ENCODE measurements around the gene SLC22A25.
"Not testable (repeated sequence)": the region's sequence is repeated elsewhere in the genome, so short reads cannot be mapped to it uniquely, and the experiment has no call there.

SLC22A25 gene

GRCh38 chr11:63248966-63249365, 5.6 kb upstream of the SLC22A25 start:
- Histone ChIP-seq H3K36me3 (ENCODE audit: control insufficient read depth in 2 of 2, insufficient read depth in 2 of 2, low read length in 2 of 2) (no peaks in the 10 kb centered on the region), H3K27ac (ENCODE audit: low read length) (no peak overlapping the region), H3K4me1 (ENCODE audit: control insufficient read depth, insufficient read depth, low read length) (no peaks in the 10 kb centered on the region), H3K9me3 (ENCODE audit: control insufficient read depth in 2 of 2, low read length in 2 of 2) (no peaks in the 10 kb centered on the region), H3K4me3 (ENCODE audit: low read length in 2 of 2) (no peak overlapping the region), H3K9ac (ENCODE audit: low read length in 2 of 2) (no peak overlapping the region), H3K27me3 (ENCODE audit: control insufficient read depth in 1 of 2, insufficient read depth in 2 of 2, low read length in 2 of 2) (no peaks in the 10 kb centered on the region)

DNA sequence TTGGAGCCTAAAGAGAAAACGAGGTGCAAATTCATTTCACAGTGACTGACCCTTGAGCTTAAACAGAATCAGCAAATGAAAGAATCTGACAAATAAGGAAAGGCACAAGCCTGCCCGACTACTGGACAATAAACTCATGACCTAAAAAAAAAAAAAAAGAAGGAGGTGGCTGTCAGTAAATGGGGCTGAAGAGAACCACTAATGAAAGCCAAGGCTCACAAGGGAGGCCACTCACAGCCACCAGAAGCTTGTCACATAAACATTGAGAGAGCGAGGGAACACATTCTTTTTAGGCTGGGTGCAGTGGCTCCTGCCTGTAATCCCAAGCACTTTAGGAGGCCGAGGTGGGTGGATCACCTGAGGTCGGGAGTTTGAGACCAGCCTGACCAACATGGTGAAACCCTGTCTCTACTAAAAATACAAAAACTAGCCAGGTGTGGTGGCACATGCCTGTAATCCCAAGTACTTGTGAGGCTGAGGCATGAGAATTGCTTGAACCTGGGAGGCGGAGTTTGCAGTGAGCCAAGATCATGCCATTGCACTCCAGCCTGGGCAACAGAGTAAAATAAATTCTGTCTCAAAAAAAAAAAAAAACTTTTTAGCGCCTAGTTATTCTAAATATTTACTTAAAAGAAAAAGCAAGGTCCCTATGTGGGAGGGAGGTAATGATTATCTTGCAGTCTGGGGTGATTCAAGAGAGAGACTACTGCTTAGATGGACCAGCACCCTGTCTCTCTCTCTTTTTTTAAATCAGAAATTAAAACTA, 4.0 kb upstream of the SLC22A25 start:
- not testable (repeated sequence) for H3K9ac ChIP-seq (ENCODE audit: low read length in 2 of 2); H3K4me1 ChIP-seq (ENCODE audit: control insufficient read depth, insufficient read depth, low read length); H3K27ac ChIP-seq (ENCODE audit: low read length); H3K27me3 ChIP-seq (ENCODE audit: control insufficient read depth in 1 of 2, insufficient read depth in 2 of 2, low read length in 2 of 2); H3K4me3 ChIP-seq (ENCODE audit: low read length in 2 of 2); H3K9me3 ChIP-seq (ENCODE audit: control insufficient read depth in 2 of 2, low read length in 2 of 2); H3K36me3 ChIP-seq (ENCODE audit: control insufficient read depth in 2 of 2, insufficient read depth in 2 of 2, low read length in 2 of 2)

GRCh38 chr11:63246045-63246444, 2.6 kb upstream of the SLC22A25 start:
- Histone ChIP-seq H3K4me1 (ENCODE audit: control insufficient read depth, insufficient read depth, low read length) (no peaks in the 10 kb centered on the region), H3K27me3 (ENCODE audit: control insufficient read depth in 1 of 2, insufficient read depth in 2 of 2, low read length in 2 of 2) (no peaks in the 10 kb centered on the region), H3K9me3 (ENCODE audit: control insufficient read depth in 2 of 2, low read length in 2 of 2) (no peaks in the 10 kb centered on the region), H3K27ac (ENCODE audit: low read length) (no peak overlapping the region), H3K9ac (ENCODE audit: low read length in 2 of 2) (no peak overlapping the region), H3K4me3 (ENCODE audit: low read length in 2 of 2) (no peak overlapping the region), H3K36me3 (ENCODE audit: control insufficient read depth in 2 of 2, insufficient read depth in 2 of 2, low read length in 2 of 2) (no peaks in the 10 kb centered on the region)

- Histone ChIP-seq H3K9ac (ENCODE audit: low read length in 2 of 2) (no peak overlapping the region), H3K9me3 (ENCODE audit: control insufficient read depth in 2 of 2, low read length in 2 of 2) (no peaks in the 10 kb centered on the region), H3K27me3 (ENCODE audit: control insufficient read depth in 1 of 2, insufficient read depth in 2 of 2, low read length in 2 of 2) (no peaks in the 10 kb centered on the region), H3K4me3 (ENCODE audit: low read length in 2 of 2) (no peak overlapping the region), H3K27ac (ENCODE audit: low read length) (no peak overlapping the region), H3K36me3 (ENCODE audit: control insufficient read depth in 2 of 2, insufficient read depth in 2 of 2, low read length in 2 of 2) (no peaks in the 10 kb centered on the region), H3K4me1 (ENCODE audit: control insufficient read depth, insufficient read depth, low read length) (no peaks in the 10 kb centered on the region)
Observed at GRCh38 chr11:63244862-63245261, 1.5 kb upstream of the SLC22A25 start.

- no peaks in the 10 kb centered on the region for H3K36me3 ChIP-seq (ENCODE audit: control insufficient read depth in 2 of 2, insufficient read depth in 2 of 2, low read length in 2 of 2)
- no peak overlapping the region for H3K9ac ChIP-seq (ENCODE audit: low read length in 2 of 2)
- H3K4me1 ChIP-seq (ENCODE audit: control insufficient read depth, insufficient read depth, low read length): no peaks in the 10 kb centered on the region
- H3K27ac ChIP-seq (ENCODE audit: low read length): no peak overlapping the region
- no peak overlapping the region for H3K4me3 ChIP-seq (ENCODE audit: low read length in 2 of 2)
- H3K27me3 ChIP-seq (ENCODE audit: control insufficient read depth in 1 of 2, insufficient read depth in 2 of 2, low read length in 2 of 2): no peaks in the 10 kb centered on the region
- H3K9me3 ChIP-seq (ENCODE audit: control insufficient read depth in 2 of 2, low read length in 2 of 2): peaks cover 0 to 7% of the 10 kb centered on the region in 2 donors
Observed at GRCh38 chr11:63242089-63242781, 1.2 kb downstream of the SLC22A25 start.

DNA sequence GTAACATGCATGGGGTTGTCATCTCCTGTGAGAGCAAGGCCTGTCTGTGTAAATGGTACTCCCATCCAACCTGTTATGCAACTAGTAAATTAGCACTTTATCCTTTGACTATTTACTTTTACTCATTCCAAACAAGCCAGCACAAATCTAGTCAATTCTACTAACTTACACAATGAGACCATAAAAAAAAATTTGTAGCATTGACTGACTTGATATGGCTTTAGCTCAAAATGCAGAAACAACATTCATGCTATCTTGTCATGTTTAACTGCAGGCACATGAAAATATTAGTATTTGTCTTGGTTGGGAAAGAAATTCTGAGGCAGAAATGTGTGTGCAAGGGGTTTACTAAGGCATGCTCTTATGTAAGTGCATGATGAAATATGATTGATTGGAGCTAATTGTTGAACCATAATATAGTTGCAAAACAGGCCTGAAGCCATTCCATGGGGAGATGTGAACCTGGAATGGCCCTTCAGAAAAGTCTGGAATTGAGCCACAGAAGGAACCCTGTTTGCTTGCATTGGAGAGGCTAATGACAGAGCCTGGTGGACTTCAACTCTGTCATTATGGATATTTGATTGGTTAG, 2.5 kb downstream of the SLC22A25 start:
- Histone ChIP-seq H3K4me1 (ENCODE audit: control insufficient read depth, insufficient read depth, low read length) (no peaks in the 10 kb centered on the region), H3K9ac (ENCODE audit: low read length in 2 of 2) (no peak overlapping the region), H3K36me3 (ENCODE audit: control insufficient read depth in 2 of 2, insufficient read depth in 2 of 2, low read length in 2 of 2) (no peaks in the 10 kb centered on the region), H3K4me3 (ENCODE audit: low read length in 2 of 2) (no peak overlapping the region), H3K27ac (ENCODE audit: low read length) (no peak overlapping the region), H3K27me3 (ENCODE audit: control insufficient read depth in 1 of 2, insufficient read depth in 2 of 2, low read length in 2 of 2) (no peaks in the 10 kb centered on the region), H3K9me3 (ENCODE audit: control insufficient read depth in 2 of 2, low read length in 2 of 2) (peaks cover 0 to 7% of the 10 kb centered on the region in 2 donors)

DNA sequence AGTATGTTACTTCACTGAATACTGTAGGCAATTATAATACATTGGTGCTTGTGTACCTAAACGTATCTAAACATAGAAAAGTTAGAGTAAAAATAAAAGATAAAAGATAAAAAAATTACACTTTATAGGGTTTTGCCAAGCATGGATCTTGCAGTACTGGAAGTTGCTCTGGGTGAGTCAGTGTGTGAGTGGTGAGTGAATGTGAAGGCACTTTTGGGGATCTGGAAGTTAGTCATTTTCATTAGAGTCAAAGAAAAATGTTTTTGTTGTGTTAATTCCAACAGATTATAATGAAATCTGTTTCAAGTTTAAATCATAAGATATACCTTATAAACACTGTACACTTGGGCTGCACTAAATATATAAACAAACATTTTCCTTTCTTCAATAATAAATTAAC, 3.3 kb downstream of the SLC22A25 start:
- peaks cover 0 to 7% of the 10 kb centered on the region in 2 donors for H3K9me3 ChIP-seq (ENCODE audit: control insufficient read depth in 2 of 2, low read length in 2 of 2)
- no peak overlapping the region for H3K4me3 ChIP-seq (ENCODE audit: low read length in 2 of 2)
- no peak overlapping the region for H3K9ac ChIP-seq (ENCODE audit: low read length in 2 of 2)
- no peaks in the 10 kb centered on the region for H3K36me3 ChIP-seq (ENCODE audit: control insufficient read depth in 2 of 2, insufficient read depth in 2 of 2, low read length in 2 of 2)
- no peak overlapping the region for H3K27ac ChIP-seq (ENCODE audit: low read length)
- no peaks in the 10 kb centered on the region for H3K4me1 ChIP-seq (ENCODE audit: control insufficient read depth, insufficient read depth, low read length)
- no peaks in the 10 kb centered on the region for H3K27me3 ChIP-seq (ENCODE audit: control insufficient read depth in 1 of 2, insufficient read depth in 2 of 2, low read length in 2 of 2)

DNA sequence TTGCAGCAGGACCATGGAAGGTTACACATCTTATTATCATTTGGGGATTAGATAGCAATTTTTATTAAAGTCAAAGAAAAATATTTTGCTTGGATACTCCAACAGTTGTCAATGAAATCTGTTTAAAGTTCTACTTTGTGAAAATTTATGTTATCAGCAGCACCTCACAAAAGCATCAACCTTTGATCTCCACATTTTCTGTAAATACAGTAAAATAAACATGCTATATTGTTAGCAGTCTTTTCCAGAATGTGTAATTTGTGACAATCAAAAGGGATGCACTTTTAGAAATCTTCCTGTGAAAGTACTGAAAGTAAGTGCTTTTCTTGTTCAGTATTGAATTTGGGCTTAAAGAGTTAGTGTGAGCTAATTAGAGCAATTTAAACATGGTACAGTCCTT, 4.1 kb downstream of the SLC22A25 start:
- Histone ChIP-seq H3K4me3 (ENCODE audit: low read length in 2 of 2) (no peak overlapping the region), H3K36me3 (ENCODE audit: control insufficient read depth in 2 of 2, insufficient read depth in 2 of 2, low read length in 2 of 2) (no peaks in the 10 kb centered on the region), H3K9me3 (ENCODE audit: control insufficient read depth in 2 of 2, low read length in 2 of 2) (peaks cover 0 to 7% of the 10 kb centered on the region in 2 donors)

GRCh38 chr11:63237413-63237812, 6.0 kb downstream of the SLC22A25 start:
- Histone ChIP-seq H3K4me3 (ENCODE audit: low read length in 2 of 2) (no peak overlapping the region), H3K27ac (ENCODE audit: low read length) (no peak overlapping the region), H3K4me1 (ENCODE audit: control insufficient read depth, insufficient read depth, low read length) (no peaks in the 10 kb centered on the region), H3K9ac (ENCODE audit: low read length in 2 of 2) (no peak overlapping the region), H3K27me3 (ENCODE audit: control insufficient read depth in 1 of 2, insufficient read depth in 2 of 2, low read length in 2 of 2) (no peaks in the 10 kb centered on the region), H3K9me3 (ENCODE audit: control insufficient read depth in 2 of 2, low read length in 2 of 2) (peaks cover 0 to 7% of the 10 kb centered on the region in 2 donors), H3K36me3 (ENCODE audit: control insufficient read depth in 2 of 2, insufficient read depth in 2 of 2, low read length in 2 of 2) (no peaks in the 10 kb centered on the region)

More for the DNA sequence above, 4.1 kb downstream of the SLC22A25 start:
- Histone ChIP-seq H3K27ac (ENCODE audit: low read length) (no peak overlapping the region), H3K9ac (ENCODE audit: low read length in 2 of 2) (no peak overlapping the region), H3K4me1 (ENCODE audit: control insufficient read depth, insufficient read depth, low read length) (no peaks in the 10 kb centered on the region), H3K27me3 (ENCODE audit: control insufficient read depth in 1 of 2, insufficient read depth in 2 of 2, low read length in 2 of 2) (no peaks in the 10 kb centered on the region)

GRCh38 chr11:63235471-63236461, 7.6 kb downstream of the SLC22A25 start:
- not testable (repeated sequence) for H3K36me3 ChIP-seq (ENCODE audit: control insufficient read depth in 2 of 2, insufficient read depth in 2 of 2, low read length in 2 of 2); H3K4me3 ChIP-seq (ENCODE audit: low read length in 2 of 2); H3K9ac ChIP-seq (ENCODE audit: low read length in 2 of 2); H3K4me1 ChIP-seq (ENCODE audit: control insufficient read depth, insufficient read depth, low read length); H3K9me3 ChIP-seq (ENCODE audit: control insufficient read depth in 2 of 2, low read length in 2 of 2); H3K27ac ChIP-seq (ENCODE audit: low read length); H3K27me3 ChIP-seq (ENCODE audit: control insufficient read depth in 1 of 2, insufficient read depth in 2 of 2, low read length in 2 of 2)
